ENCODE measurements around the gene RC3H2. TPM values are rescaled to one million over a fixed set of nuclear protein-coding genes. Genes with fewer than 3 reads are reported as not detected.

Gene RC3H2
- total and polyA plus RNA-seq, 2 of the 13 experiments (the other 11 are each of a cell fraction or from before 2014, with no cell fraction given) = 21.0 to 36.4 TPM

GRCh38 chr9:122912964-122913673 is 8.0 kb upstream of the RC3H2 start, which contains the start of gene ZBTB6 (continued):
- no peak for TF ChIP-seq PREB (CRISPR knock-in tag; IDR thresholded peaks at IDR 0.05)
- TF ChIP-seq TSC22D2 (CRISPR knock-in tag; IDR thresholded peaks at IDR 0.05; ENCODE audit: borderline replicate concordance) = peak; percentile 23; the same call in 1 of the 2 replicates
- peak; percentile 50; the same call in 1 of the 2 replicates for TF ChIP-seq ZFP82 (CRISPR knock-in tag; IDR thresholded peaks at IDR 0.05; ENCODE audit: borderline replicate concordance)
- TF ChIP-seq NFIC (IDR thresholded peaks at IDR 0.05; ENCODE audit: low read length) = no peak
- TF ChIP-seq CBX1 (IDR thresholded peaks at IDR 0.05; ENCODE audit: low read depth) = peak; percentile 23
- no peak for TF ChIP-seq TMF1 (CRISPR knock-in tag; IDR thresholded peaks at IDR 0.05; ENCODE audit: low read depth)
- TF ChIP-seq ZNF704 (CRISPR knock-in tag; IDR thresholded peaks at IDR 0.05; ENCODE audit: borderline replicate concordance) = peak; percentile 61; the same call in 1 of the 2 replicates
- peak; percentile 83; the same call in 1 of the 2 replicates for TF ChIP-seq SIN3A (IDR thresholded peaks at IDR 0.05; ENCODE audit: borderline replicate concordance, low read depth, low read length)
- no peak for TF ChIP-seq MAZ (IDR thresholded peaks at IDR 0.05; ENCODE audit: borderline replicate concordance, low read depth, low read length)
- peak; percentile 65; the same call in 1 of the 2 replicates for TF ChIP-seq MAZ (CRISPR knock-in tag; IDR thresholded peaks at IDR 0.05; ENCODE audit: low read depth)
- TF ChIP-seq NFYB (CRISPR knock-in tag; IDR thresholded peaks at IDR 0.05) = no peak; the same call in 1 of the 2 replicates
- no peak for TF ChIP-seq ZNF644 (CRISPR knock-in tag; IDR thresholded peaks at IDR 0.05; ENCODE audit: low read depth)
- no peak for TF ChIP-seq ZNF577 (CRISPR knock-in tag; IDR thresholded peaks at IDR 0.05; ENCODE audit: borderline replicate concordance, low read depth)
- peak; percentile 50; the same call in 1 of the 2 replicates for TF ChIP-seq ZNF670 (CRISPR knock-in tag; IDR thresholded peaks at IDR 0.05; ENCODE audit: borderline replicate concordance)
- TF ChIP-seq SRSF9 (IDR thresholded peaks at IDR 0.05; ENCODE audit: borderline replicate concordance, insufficient read depth, low read depth, low read length, poor library complexity, severe bottlenecking) = no peak
- no peak for TF ChIP-seq CC2D1A (CRISPR knock-in tag; IDR thresholded peaks at IDR 0.05)
- 0 out of 2 replicates have a peak, but pooled peaks have one; percentile 19 for TF ChIP-seq MEIS2 (CRISPR knock-in tag; IDR thresholded peaks at IDR 0.05)
- TF ChIP-seq MXD1 (CRISPR knock-in tag; IDR thresholded peaks at IDR 0.05) = peak; percentile 20; the same call in 1 of the 2 replicates
- peak; percentile 55; the same call in 1 of the 2 replicates for TF ChIP-seq ZNF263 (CRISPR knock-in tag; IDR thresholded peaks at IDR 0.05)
- TF ChIP-seq KDM4B (CRISPR knock-in tag; IDR thresholded peaks at IDR 0.05) = peak; percentile 31; the same call in 1 of the 2 replicates
- TF ChIP-seq MAFG (CRISPR knock-in tag; IDR thresholded peaks at IDR 0.05) = no peak
- TF ChIP-seq MAFF (IDR thresholded peaks at IDR 0.05; ENCODE audit: low read depth, low read length) = no peak
- TF ChIP-seq ZNF143 (CRISPR knock-in tag; IDR thresholded peaks at IDR 0.05) = peak; percentile 31; the same call in 1 of the 2 replicates
- TF ChIP-seq ZNF354B (CRISPR knock-in tag; IDR thresholded peaks at IDR 0.05) = no peak
- no peak for TF ChIP-seq ZNF333 (CRISPR knock-in tag; IDR thresholded peaks at IDR 0.05; ENCODE audit: borderline replicate concordance)
- TF ChIP-seq RXRA (CRISPR knock-in tag; IDR thresholded peaks at IDR 0.05) = no peak
